ENCODE data around the gene HOXC5.

The HOXC5 gene

GRCh38 chr12:53985994-53986685 lies 46.7 kb upstream of the HOXC5 start:
- Histone ChIP-seq H3K27me3 (replicated peaks) (peaks cover 93% of the 10 kb centered on the region), H3K4me3 (ENCODE audit: low read depth, low read length) (no peak overlapping the region), H3K36me3 (replicated peaks) (no peaks in the 10 kb centered on the region), H3K27ac (no peak overlapping the region)
- TF ChIP-seq CTCF (IDR thresholded peaks at IDR 0.05; ENCODE audit: low read depth, low read length, missing control alignments): no peak
- in situ Hi-C loops (cut with HindIII; ENCODE audit: low pct_ligation_motif_present, low sequenced_read_pairs): no loop called here
- DNase-seq: no peak

DNA sequence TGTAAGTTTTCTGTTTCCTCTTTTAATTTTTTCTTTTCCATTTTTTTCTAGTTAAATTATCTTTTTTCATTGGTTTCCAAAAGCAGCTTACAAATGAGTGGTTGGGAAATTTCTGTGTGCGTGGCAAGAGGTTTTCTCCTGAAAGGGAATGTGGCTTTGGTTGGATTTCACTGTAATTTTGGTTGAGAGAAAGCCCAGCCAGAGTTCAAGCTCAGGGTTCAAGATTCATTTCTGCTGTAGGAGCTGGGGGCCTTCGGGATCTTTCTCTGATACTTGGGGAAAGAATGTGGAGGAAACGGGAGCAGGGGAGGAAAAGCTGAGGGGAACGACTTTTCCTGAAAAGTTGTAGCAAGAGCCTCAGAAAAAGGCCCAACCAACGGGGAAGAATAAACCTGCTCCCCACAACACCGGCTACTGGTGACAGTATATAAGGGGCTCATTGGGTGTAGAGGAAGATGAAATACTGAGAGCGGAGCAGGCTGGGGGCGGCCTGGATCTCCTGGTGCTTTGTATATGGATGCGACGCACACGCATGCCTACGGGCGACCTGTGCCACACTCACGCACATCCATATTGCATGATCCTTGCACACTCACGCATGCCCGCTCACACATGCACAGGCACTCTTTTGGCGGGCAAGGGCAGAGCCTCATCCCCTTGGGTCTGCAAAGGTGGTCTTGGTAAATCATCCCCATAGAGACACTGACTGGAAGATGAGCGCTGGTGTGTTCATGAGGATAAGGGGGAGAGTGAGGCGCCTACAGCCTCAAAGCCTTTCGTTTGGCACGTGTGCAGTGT lies 46.0 kb upstream of the HOXC5 start:
- H3K36me3 ChIP-seq (replicated peaks): no peaks in the 10 kb centered on the region
- peaks cover 93% of the 10 kb centered on the region for H3K27me3 ChIP-seq (replicated peaks)
- no peak for TF ChIP-seq CTCF (IDR thresholded peaks at IDR 0.05; ENCODE audit: low read depth, low read length, missing control alignments)
- no peak overlapping the region for H3K27ac ChIP-seq
- no peak for DNase-seq
- H3K4me3 ChIP-seq (ENCODE audit: low read depth, low read length): no peak overlapping the region
- in situ Hi-C loops (cut with HindIII; ENCODE audit: low pct_ligation_motif_present, low sequenced_read_pairs): no loop called here

- Histone ChIP-seq H3K4me3 (ENCODE audit: low read depth, low read length) (no peak overlapping the region), H3K27ac (no peak overlapping the region), H3K36me3 (replicated peaks) (no peaks in the 10 kb centered on the region), H3K27me3 (replicated peaks) (peaks cover 91% of the 10 kb centered on the region)
- no peak for TF ChIP-seq CTCF (IDR thresholded peaks at IDR 0.05; ENCODE audit: low read depth, low read length, missing control alignments)
- in situ Hi-C loops (cut with HindIII; ENCODE audit: low pct_ligation_motif_present, low sequenced_read_pairs): no loop called here
- no peak for DNase-seq
These were observed 45.0 kb upstream of the HOXC5 start for GRCh38 chr12:53987787-53988230.

DNA sequence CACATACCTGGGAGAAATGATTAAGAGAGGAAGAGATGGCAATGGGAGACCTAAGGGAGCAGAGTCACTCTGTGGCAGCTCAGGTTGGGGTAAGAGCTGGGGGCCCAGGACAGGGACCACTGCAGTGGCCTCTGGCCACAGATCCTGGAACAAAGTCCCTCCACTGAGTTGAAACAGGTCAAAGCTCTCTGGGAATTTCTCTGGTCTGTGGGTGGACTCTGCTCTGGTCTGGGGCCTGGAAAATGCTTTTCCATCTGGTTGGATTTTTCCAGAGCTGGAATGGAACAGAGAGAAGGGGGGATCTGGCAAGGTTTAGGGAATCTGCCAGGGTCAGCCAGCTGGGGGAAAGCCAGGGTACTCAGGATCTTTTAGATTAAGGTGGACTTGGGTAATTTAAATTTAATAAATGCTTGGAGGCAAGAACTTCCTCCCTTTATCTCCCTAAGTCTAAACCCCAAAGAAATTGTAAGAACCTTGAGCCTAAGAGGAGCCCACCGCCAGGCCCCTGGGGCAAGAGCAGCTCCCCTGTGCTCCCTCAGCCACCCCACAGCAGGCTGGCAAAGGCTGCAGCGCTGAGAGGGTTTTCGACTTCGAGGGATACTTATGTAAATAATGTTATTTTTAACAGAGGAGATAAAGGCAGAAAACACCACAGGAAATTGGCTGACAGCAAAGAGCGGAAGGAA lies 44.2 kb upstream of the HOXC5 start:
- H3K27me3 ChIP-seq (replicated peaks): peaks cover 91% of the 10 kb centered on the region
- H3K27ac ChIP-seq: no peak overlapping the region
- TF ChIP-seq CTCF (IDR thresholded peaks at IDR 0.05; ENCODE audit: low read depth, low read length, missing control alignments): no peak
- no peak overlapping the region for H3K4me3 ChIP-seq (ENCODE audit: low read depth, low read length)
- in situ Hi-C loops (cut with HindIII; ENCODE audit: low pct_ligation_motif_present, low sequenced_read_pairs): no loop called here
- no peak for DNase-seq
- no peaks in the 10 kb centered on the region for H3K36me3 ChIP-seq (replicated peaks)

DNA sequence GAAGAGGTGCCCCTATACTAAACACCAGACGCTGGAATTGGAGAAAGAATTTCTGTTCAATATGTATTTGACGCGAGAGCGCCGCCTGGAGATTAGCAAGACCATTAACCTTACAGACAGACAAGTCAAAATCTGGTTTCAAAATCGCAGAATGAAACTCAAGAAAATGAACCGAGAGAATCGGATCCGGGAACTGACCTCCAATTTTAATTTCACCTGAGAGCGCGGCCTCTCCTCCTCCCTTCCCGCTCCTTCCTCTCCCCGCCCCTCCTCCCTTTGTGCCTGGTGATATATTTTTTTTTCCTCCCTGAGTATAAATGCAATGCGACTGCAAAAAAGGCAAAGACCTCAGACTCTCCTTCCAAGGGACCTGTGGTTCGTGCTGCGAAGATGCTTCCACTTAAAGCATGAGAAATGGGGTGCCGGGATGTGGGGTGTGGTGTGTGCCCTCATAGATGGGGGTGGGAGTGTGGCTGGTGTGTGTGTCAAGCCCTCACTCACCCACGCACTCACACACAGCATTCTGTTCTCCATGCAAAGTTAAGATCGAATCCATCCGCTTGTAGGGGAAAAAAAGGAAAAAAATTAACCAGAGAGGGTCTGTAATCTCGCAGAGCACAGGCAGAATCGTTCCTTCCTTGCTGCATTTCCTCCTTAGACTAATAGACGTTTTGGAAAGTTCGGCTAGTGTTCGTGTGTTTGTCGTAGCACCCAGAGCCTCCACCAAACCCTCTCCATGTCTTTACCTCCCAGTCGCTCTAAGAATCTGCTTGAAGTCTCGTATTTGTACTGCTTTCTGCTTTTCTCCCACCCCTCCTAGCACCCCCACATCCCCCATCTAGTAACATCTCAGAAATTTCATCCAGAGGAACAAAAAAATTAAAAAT lies 43.4 kb upstream of the HOXC5 start:
- TF ChIP-seq CTCF (IDR thresholded peaks at IDR 0.05; ENCODE audit: low read depth, low read length, missing control alignments): peak; percentile 66
- in situ Hi-C loops (cut with HindIII; ENCODE audit: low pct_ligation_motif_present, low sequenced_read_pairs): no loop called here
- Histone ChIP-seq H3K4me3 (ENCODE audit: low read depth, low read length) (no peak overlapping the region), H3K27ac (no peak overlapping the region), H3K27me3 (replicated peaks) (peaks cover 92% of the 10 kb centered on the region), H3K36me3 (replicated peaks) (no peaks in the 10 kb centered on the region)
- DNase-seq: no peak
